Measurements from ENCODE around the gene MXRA8. TPM values are rescaled to one million over a fixed set of nuclear protein-coding genes. Genes with fewer than 3 reads are reported as not detected.
A peak's percentile ranks its signal among the peaks of the same experiment; 100 is the strongest.

Gene MXRA8
- total and polyA plus RNA-seq, 8 donors, result 78.3 to 151 (median 136) TPM

DNA sequence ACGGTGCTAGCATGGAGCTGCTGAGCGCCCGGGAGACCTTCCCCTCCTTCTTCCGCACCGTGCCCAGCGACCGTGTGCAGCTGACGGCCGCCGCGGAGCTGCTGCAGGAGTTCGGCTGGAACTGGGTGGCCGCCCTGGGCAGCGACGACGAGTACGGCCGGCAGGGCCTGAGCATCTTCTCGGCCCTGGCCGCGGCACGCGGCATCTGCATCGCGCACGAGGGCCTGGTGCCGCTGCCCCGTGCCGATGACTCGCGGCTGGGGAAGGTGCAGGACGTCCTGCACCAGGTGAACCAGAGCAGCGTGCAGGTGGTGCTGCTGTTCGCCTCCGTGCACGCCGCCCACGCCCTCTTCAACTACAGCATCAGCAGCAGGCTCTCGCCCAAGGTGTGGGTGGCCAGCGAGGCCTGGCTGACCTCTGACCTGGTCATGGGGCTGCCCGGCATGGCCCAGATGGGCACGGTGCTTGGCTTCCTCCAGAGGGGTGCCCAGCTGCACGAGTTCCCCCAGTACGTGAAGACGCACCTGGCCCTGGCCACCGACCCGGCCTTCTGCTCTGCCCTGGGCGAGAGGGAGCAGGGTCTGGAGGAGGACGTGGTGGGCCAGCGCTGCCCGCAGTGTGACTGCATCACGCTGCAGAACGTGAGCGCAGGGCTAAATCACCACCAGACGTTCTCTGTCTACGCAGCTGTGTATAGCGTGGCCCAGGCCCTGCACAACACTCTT lies 26.2 kb downstream of the MXRA8 start:
- intact Hi-C loops (cut with DNase I), result no loop called here
- TF ChIP-seq, protein P1, sequence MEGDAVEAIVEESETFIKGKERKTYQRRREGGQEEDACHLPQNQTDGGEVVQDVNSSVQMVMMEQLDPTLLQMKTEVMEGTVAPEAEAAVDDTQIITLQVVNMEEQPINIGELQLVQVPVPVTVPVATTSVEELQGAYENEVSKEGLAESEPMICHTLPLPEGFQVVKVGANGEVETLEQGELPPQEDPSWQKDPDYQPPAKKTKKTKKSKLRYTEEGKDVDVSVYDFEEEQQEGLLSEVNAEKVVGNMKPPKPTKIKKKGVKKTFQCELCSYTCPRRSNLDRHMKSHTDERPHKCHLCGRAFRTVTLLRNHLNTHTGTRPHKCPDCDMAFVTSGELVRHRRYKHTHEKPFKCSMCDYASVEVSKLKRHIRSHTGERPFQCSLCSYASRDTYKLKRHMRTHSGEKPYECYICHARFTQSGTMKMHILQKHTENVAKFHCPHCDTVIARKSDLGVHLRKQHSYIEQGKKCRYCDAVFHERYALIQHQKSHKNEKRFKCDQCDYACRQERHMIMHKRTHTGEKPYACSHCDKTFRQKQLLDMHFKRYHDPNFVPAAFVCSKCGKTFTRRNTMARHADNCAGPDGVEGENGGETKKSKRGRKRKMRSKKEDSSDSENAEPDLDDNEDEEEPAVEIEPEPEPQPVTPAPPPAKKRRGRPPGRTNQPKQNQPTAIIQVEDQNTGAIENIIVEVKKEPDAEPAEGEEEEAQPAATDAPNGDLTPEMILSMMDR (IDR thresholded peaks at IDR 0.05), result no peak
- Histone ChIP-seq H3K9me3 (no peaks in the 10 kb centered on the region), H3K4me3 (no peak overlapping the region), H3K27me3 (no peaks in the 10 kb centered on the region), H3K4me1 (peaks cover 0 to 9% of the 10 kb centered on the region in 2 donors), H3K27ac (no peak overlapping the region), H3K36me3 (peaks cover 0 to 41% of the 10 kb centered on the region in 2 donors)
- ATAC-seq, result no peak
- no peak for DNase-seq

DNA sequence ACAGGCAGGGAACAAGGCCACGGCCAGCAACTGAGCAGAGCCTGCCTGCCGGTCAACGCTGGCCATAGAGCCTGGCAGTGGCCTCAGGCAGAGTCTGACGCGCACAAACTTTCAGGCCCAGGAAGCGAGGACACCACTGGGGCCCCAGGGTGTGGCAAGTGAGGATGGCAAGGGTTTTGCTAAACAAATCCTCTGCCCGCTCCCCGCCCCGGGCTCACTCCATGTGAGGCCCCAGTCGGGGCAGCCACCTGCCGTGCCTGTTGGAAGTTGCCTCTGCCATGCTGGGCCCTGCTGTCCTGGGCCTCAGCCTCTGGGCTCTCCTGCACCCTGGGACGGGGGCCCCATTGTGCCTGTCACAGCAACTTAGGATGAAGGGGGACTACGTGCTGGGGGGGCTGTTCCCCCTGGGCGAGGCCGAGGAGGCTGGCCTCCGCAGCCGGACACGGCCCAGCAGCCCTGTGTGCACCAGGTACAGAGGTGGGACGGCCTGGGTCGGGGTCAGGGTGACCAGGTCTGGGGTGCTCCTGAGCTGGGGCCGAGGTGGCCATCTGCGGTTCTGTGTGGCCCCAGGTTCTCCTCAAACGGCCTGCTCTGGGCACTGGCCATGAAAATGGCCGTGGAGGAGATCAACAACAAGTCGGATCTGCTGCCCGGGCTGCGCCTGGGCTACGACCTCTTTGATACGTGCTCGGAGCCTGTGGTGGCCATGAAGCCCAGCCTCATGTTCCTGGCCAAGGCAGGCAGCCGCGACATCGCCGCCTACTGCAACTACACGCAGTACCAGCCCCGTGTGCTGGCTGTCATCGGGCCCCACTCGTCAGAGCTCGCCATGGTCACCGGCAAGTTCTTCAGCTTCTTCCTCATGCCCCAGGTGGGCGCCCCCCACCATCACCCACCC lies 27.0 kb downstream of the MXRA8 start, which contains the start of gene TAS1R3:
Gene TAS1R3, plus strand, starts transcription at position 213 of the 898 bp plus-strand sequence. Its CDS starts 66 bp downstream, at position 279.
- no peak for DNase-seq
- TF ChIP-seq, protein P1 (IDR thresholded peaks at IDR 0.05), result no peak
- Histone ChIP-seq H3K27me3 (no peaks in the 10 kb centered on the region), H3K27ac (no peak within 1 kb of the TSS), H3K9me3 (no peaks in the 10 kb centered on the region), H3K4me1 (peaks cover 1 to 16% of the 10 kb centered on the region in 2 donors), H3K4me3 (no peak within 1 kb of the TSS), H3K36me3 (peaks cover 0 to 39% of the 10 kb centered on the region in 2 donors)
- peak; percentile 4 for ATAC-seq
- intact Hi-C loops (cut with DNase I), result no loop called here

- no peak for ATAC-seq
- H3K27ac ChIP-seq, result no peak overlapping the region
- H3K9me3 ChIP-seq, result no peaks in the 10 kb centered on the region
- intact Hi-C loops (cut with DNase I), result no loop called here
- H3K27me3 ChIP-seq, result no peaks in the 10 kb centered on the region
- no peak for DNase-seq
- H3K4me1 ChIP-seq, result peaks cover 9 to 24% of the 10 kb centered on the region in 2 donors
- TF ChIP-seq, protein P1 (IDR thresholded peaks at IDR 0.05), result no peak
- no peak overlapping the region for H3K4me3 ChIP-seq
- H3K36me3 ChIP-seq, result peaks cover 0 to 31% of the 10 kb centered on the region in 2 donors
These were observed 27.8 kb downstream of the MXRA8 start for GRCh38 chr1:1330366-1331067.

DNA sequence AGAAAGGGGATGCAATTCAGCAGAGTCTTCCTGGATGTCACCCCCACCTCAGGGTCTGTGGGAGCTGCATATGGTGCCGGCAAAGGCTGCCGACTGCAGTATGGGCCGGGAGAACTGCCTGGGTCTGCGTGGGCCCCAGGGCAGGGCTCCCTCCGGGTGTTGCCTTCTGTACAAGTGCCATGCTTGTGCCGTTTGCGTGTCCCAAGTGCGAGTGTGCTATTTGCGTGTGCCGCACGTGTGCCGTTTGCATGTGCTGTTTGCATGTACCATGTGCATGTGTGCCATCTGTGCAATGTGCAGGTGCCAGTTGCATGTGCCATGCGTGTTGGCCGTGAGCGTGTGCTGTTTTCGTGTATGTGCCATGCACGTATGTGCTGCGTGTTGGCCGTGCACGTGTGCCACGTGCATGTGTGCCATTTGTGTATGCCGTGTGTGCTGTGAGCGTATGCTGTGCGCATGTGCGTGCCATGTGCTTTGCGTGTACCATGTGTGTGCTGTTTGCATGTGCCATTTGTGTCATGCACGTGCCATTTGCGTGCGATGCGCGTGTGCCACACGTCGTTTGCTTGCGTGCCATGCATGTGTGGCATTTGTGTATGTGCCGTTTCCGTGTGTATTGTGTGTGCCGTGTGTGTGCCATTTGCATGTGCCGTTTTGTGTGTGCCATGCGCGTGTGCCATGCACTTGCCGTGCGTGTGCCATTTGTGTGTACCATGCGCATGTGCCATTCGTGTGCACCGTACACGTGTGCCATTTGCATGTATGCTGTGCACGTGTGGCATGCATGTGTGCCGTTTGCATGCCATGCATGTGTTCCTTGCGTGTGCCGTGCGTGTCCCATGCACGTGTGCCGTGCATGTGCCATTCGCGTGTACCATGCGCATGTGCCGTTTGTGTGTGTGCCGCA lies 28.8 kb downstream of the MXRA8 start:
- TF ChIP-seq, protein P1 (IDR thresholded peaks at IDR 0.05), result no peak
- peaks cover 0 to 26% of the 10 kb centered on the region in 2 donors for H3K36me3 ChIP-seq
- H3K27ac ChIP-seq, result no peak overlapping the region
- no peak for DNase-seq
- peaks cover 12 to 29% of the 10 kb centered on the region in 2 donors for H3K4me1 ChIP-seq
- no peaks in the 10 kb centered on the region for H3K9me3 ChIP-seq
- H3K27me3 ChIP-seq, result no peaks in the 10 kb centered on the region
- no peak overlapping the region for H3K4me3 ChIP-seq
- intact Hi-C loops (cut with DNase I), result no loop called here
- no peak for ATAC-seq
